KMS-11 (cell line): ENCODE results near the gene CDHR1.
A peak's percentile ranks its signal among the peaks of the same experiment; 100 is the strongest.

Experiments
- H2AFZ ChIP-seq: fragments of 200-600 bp; sonication (generic); 2 replicates; pipeline ENCODE4 v1.6.1; 2016; ENCODE audit warnings: antibody characterized with exemption, mixed run types, low read depth
- H3K27ac ChIP-seq: fragments of 200-600 bp; sonication (generic); 2 replicates; pipeline ENCODE4 v1.6.1; 2016; ENCODE audit warnings: mild to moderate bottlenecking, mixed run types
- H3K27me3 ChIP-seq: fragments of 200-600 bp; sonication (generic); 2 replicates; pipeline ENCODE4 v1.6.1; 2017; ENCODE audit warnings: mild to moderate bottlenecking, low read depth, mixed run types, moderate library complexity; ENCODE audit not compliant: insufficient read depth
- H3K36me3 ChIP-seq: fragments of 200-600 bp; sonication (generic); 2 replicates; pipeline ENCODE4 v1.6.1; 2017; ENCODE audit warnings: mild to moderate bottlenecking, mixed run types; ENCODE audit not compliant: insufficient read depth
- H3K4me1 ChIP-seq: fragments of 200-600 bp; sonication (generic); 2 replicates; pipeline ENCODE4 v1.6.1; 2016; ENCODE audit warnings: mild to moderate bottlenecking, low read depth, mixed run types; ENCODE audit not compliant: poor library complexity, severe bottlenecking
- H3K4me2 ChIP-seq: fragments of 200-600 bp; sonication (generic); 2 replicates; pipeline ENCODE4 v1.7.0; 2016; ENCODE audit warnings: mild to moderate bottlenecking, mixed run types
- H3K4me3 ChIP-seq: fragments of 200-600 bp; sonication (generic); IDR thresholded peaks from 2 replicates; pipeline ENCODE4 v1.6.1; 2017; ENCODE audit warnings: low read depth, low read length, mixed read lengths; ENCODE audit not compliant: insufficient read depth
- H3K79me2 ChIP-seq: fragments of 200-600 bp; sonication (generic); 2 replicates; pipeline ENCODE4 v1.6.1; 2016; ENCODE audit warnings: low read depth, mixed run types; ENCODE audit not compliant: insufficient read depth
- H3K9ac ChIP-seq: fragments of 200-600 bp; sonication (generic); 2 replicates; pipeline ENCODE4 v1.6.1; 2016; ENCODE audit warnings: mild to moderate bottlenecking, mixed run types
- H4K20me1 ChIP-seq: fragments of 200-600 bp; sonication (generic); 2 replicates; pipeline ENCODE4 v1.6.1; 2016; ENCODE audit warnings: mild to moderate bottlenecking, mixed run types; ENCODE audit not compliant: insufficient read depth
- CTCF ChIP-seq: fragments of 200-600 bp; sonication (generic); conservative IDR thresholded peaks from 2 replicates; pipeline ENCODE4 v1.6.1; 2017; ENCODE audit warnings: low read depth, mild to moderate bottlenecking, antibody characterized with exemption, low read length, moderate library complexity, mixed read lengths

CDHR1 gene

GRCh38 chr10:84213076-84213475 lies 18.7 kb downstream of the CDHR1 start:
- H3K4me2 ChIP-seq = no peak overlapping the region
- no peaks in the 10 kb centered on the region for H3K4me1 ChIP-seq
- H3K27me3 ChIP-seq = no peaks in the 10 kb centered on the region
- TF ChIP-seq CTCF = no peak
- no peaks in the 10 kb centered on the region for H4K20me1 ChIP-seq
- no peaks in the 10 kb centered on the region for H3K36me3 ChIP-seq
- H3K27ac ChIP-seq = no peak overlapping the region
- H3K4me3 ChIP-seq = no peak overlapping the region
- no peak overlapping the region for H3K9ac ChIP-seq
- H3K79me2 ChIP-seq = no peaks in the 10 kb centered on the region
- H2AFZ ChIP-seq = no peak overlapping the region

- Histone ChIP-seq H2AFZ (no peak overlapping the region), H3K4me3 (no peak overlapping the region), H3K9ac (no peak overlapping the region), H3K4me2 (no peak overlapping the region), H4K20me1 (no peaks in the 10 kb centered on the region), H3K36me3 (no peaks in the 10 kb centered on the region), H3K79me2 (no peaks in the 10 kb centered on the region), H3K4me1 (no peaks in the 10 kb centered on the region), H3K27ac (no peak overlapping the region), H3K27me3 (no peaks in the 10 kb centered on the region)
- no peak for TF ChIP-seq CTCF
Measured at GRCh38 chr10:84214046-84214572, 19.8 kb downstream of the CDHR1 start.

- Histone ChIP-seq H3K4me2 (no peak overlapping the region), H3K4me1 (no peaks in the 10 kb centered on the region), H3K27me3 (no peaks in the 10 kb centered on the region), H3K4me3 (no peak overlapping the region), H3K36me3 (no peaks in the 10 kb centered on the region), H2AFZ (no peak overlapping the region), H3K9ac (no peak overlapping the region), H3K27ac (no peak overlapping the region), H3K79me2 (no peaks in the 10 kb centered on the region), H4K20me1 (no peaks in the 10 kb centered on the region)
- TF ChIP-seq CTCF = peak; percentile 42; the same call in 1 of the 2 replicates
Measured at GRCh38 chr10:84214612-84215235, 20.4 kb downstream of the CDHR1 start.

GRCh38 chr10:84216834-84217233 lies 22.5 kb downstream of the CDHR1 start:
- no peak overlapping the region for H3K4me2 ChIP-seq
- H3K27me3 ChIP-seq = no peaks in the 10 kb centered on the region
- H3K27ac ChIP-seq = no peak overlapping the region
- no peaks in the 10 kb centered on the region for H3K36me3 ChIP-seq
- H3K9ac ChIP-seq = no peak overlapping the region
- no peaks in the 10 kb centered on the region for H3K4me1 ChIP-seq
- H3K4me3 ChIP-seq = no peak overlapping the region
- no peaks in the 10 kb centered on the region for H4K20me1 ChIP-seq
- TF ChIP-seq CTCF = no peak
- H3K79me2 ChIP-seq = no peaks in the 10 kb centered on the region
- H2AFZ ChIP-seq = no peak overlapping the region
